Stomach smooth muscle (tissue), 2 donors: ENCODE measurements around the gene GFI1B.

Source experiments
- H3K27ac ChIP-seq: one replicate; pipeline ENCODE4 v1.7.0; 2013; ENCODE audit warnings: mild to moderate bottlenecking, low read length, inconsistent platforms
- H3K27me3 ChIP-seq, 2 donors: one replicate each; pipeline ENCODE4 v1.7.0; 2013; ENCODE audit warnings: low read length in 2 of 2; ENCODE audit not compliant: insufficient read depth in 2 of 2, control insufficient read depth in 1 of 2
- H3K36me3 ChIP-seq, 2 donors: one replicate each; pipeline ENCODE4 v1.7.0; 2013; ENCODE audit warnings: low read length in 2 of 2; ENCODE audit not compliant: control insufficient read depth in 2 of 2, insufficient read depth in 2 of 2
- H3K4me1 ChIP-seq: one replicate; pipeline ENCODE4 v1.7.0; 2013; ENCODE audit warnings: low read length; ENCODE audit not compliant: control insufficient read depth, insufficient read depth
- H3K4me3 ChIP-seq, 2 donors: one replicate each; pipeline ENCODE4 v1.7.0; 2013; ENCODE audit warnings: low read length in 2 of 2
- H3K9ac ChIP-seq, 2 donors: one replicate each; pipeline ENCODE4 v1.7.0; 2013; ENCODE audit warnings: low read length in 2 of 2, mild to moderate bottlenecking in 1 of 2
- H3K9me3 ChIP-seq, 2 donors: one replicate each; pipeline ENCODE4 v1.7.0; 2013; ENCODE audit warnings: low read length in 2 of 2; ENCODE audit not compliant: control insufficient read depth in 2 of 2
- donor health status: healthy.
- donor health status: Pancreatic carcinoma.

Gene GFI1B

GRCh38 chr9:132969783-132970182 lies 8.7 kb upstream of the GFI1B start:
- no peak overlapping the region for H3K9ac ChIP-seq
- no peaks in the 10 kb centered on the region for H3K36me3 ChIP-seq
- H3K4me1 ChIP-seq: peaks cover 5% of the 10 kb centered on the region

GRCh38 chr9:132970324-132971062 lies 8.0 kb upstream of the GFI1B start:
- no peak overlapping the region for H3K9ac ChIP-seq
- H3K36me3 ChIP-seq: no peaks in the 10 kb centered on the region
- H3K4me3 ChIP-seq: no peak overlapping the region
- H3K9me3 ChIP-seq: no peaks in the 10 kb centered on the region
- H3K27me3 ChIP-seq: peaks cover 13 to 22% of the 10 kb centered on the region in 2 donors
- no peak overlapping the region for H3K27ac ChIP-seq
- H3K4me1 ChIP-seq: peaks cover 5% of the 10 kb centered on the region

More at GRCh38 chr9:132969783-132970182, 8.7 kb upstream of the GFI1B start:
- Histone ChIP-seq H3K27me3 (peaks cover 13 to 21% of the 10 kb centered on the region in 2 donors), H3K9me3 (no peaks in the 10 kb centered on the region), H3K27ac (no peak overlapping the region), H3K4me3 (no peak overlapping the region)

DNA sequence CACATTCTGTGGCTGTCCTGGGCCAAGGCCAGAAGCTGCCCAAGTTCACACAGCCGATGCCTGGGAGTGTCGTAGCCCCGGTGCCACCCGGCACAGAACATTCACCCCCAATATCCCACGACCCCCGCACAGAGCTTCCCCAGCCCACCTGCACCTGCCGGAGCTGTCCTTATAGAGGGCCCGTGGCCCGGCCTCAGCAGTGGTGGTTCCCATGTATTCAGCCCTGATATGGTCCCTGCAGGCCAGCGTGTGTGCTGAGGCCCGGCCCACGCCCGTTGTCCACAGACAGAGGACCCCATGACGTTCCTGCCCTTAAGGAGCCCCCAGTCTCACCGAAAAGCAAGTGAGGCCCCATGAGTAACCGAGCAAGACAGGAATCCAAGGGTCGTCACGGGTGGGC lies 5.3 kb upstream of the GFI1B start:
- H3K27ac ChIP-seq: no peak overlapping the region
- H3K9me3 ChIP-seq: no peaks in the 10 kb centered on the region
- H3K9ac ChIP-seq: no peak overlapping the region
- H3K4me3 ChIP-seq: no peak overlapping the region
- peaks cover 5% of the 10 kb centered on the region for H3K4me1 ChIP-seq
- no peaks in the 10 kb centered on the region for H3K36me3 ChIP-seq
- H3K27me3 ChIP-seq: peaks cover 13 to 26% of the 10 kb centered on the region in 2 donors

GRCh38 chr9:132973713-132974112 lies 4.8 kb upstream of the GFI1B start:
- Histone ChIP-seq H3K27me3 (peaks cover 18 to 29% of the 10 kb centered on the region in 2 donors), H3K4me1 (peaks cover 5% of the 10 kb centered on the region)

DNA sequence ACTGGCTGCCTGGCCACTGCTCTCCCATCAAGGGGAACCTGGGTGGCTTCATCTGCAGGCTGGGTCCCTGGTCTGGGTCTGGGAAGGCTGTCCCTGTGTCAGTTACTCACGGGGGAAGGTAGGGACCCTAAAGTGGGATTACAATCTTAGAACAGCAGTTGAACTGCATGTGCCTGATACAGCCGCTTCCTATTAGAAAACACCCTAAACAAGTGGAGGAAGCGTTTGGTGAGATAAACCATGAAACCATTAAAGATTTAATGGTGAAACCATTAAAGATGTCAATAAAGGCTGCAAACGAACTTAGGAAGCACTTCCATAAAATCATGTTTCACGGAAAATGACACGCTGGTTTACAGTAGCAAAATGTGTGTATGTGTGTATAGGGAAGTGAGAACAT lies 2.5 kb upstream of the GFI1B start:
- peaks cover 24 to 25% of the 10 kb centered on the region in 2 donors for H3K27me3 ChIP-seq
- H3K9me3 ChIP-seq: no peaks in the 10 kb centered on the region
- H3K9ac ChIP-seq: no peak overlapping the region
- H3K4me3 ChIP-seq: no peak overlapping the region
- no peaks in the 10 kb centered on the region for H3K36me3 ChIP-seq
- H3K27ac ChIP-seq: no peak overlapping the region
- H3K4me1 ChIP-seq: peaks cover 5% of the 10 kb centered on the region

More at GRCh38 chr9:132973713-132974112, 4.8 kb upstream of the GFI1B start:
- no peak overlapping the region for H3K27ac ChIP-seq
- no peak overlapping the region for H3K9ac ChIP-seq
- no peak overlapping the region for H3K4me3 ChIP-seq
- no peaks in the 10 kb centered on the region for H3K9me3 ChIP-seq
- H3K36me3 ChIP-seq: no peaks in the 10 kb centered on the region

DNA sequence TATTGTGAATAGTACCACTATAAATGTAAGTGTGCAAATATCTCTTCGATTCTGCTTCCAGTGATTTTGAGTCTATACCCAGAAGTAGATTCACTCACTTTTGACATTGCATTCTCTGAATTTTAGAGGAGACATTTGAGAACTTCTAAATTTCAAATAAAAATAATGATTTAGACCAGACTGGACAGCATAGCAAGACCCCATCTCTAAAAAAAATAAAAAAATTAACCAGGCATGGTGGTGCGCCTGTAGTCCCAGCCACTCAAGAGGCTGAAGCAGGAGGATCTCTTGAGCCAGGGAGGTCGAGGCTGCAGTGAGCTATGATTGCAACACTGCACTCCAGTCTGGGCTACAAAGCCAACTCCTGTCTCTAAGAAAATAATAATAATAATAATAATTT lies 1.9 kb upstream of the GFI1B start:
- H3K9ac ChIP-seq: no peak overlapping the region
- no peaks in the 10 kb centered on the region for H3K9me3 ChIP-seq
- peaks cover 5% of the 10 kb centered on the region for H3K4me1 ChIP-seq
- no peaks in the 10 kb centered on the region for H3K36me3 ChIP-seq
- H3K27ac ChIP-seq: no peak overlapping the region
- peaks cover 24 to 25% of the 10 kb centered on the region in 2 donors for H3K27me3 ChIP-seq
- H3K4me3 ChIP-seq: no peak overlapping the region

GRCh38 chr9:132978112-132978450 lies 413 bp upstream of the GFI1B start:
- no peaks in the 10 kb centered on the region for H3K4me1 ChIP-seq
- no peak overlapping the region for H3K4me3 ChIP-seq
- H3K9ac ChIP-seq: no peak overlapping the region
- H3K9me3 ChIP-seq: no peaks in the 10 kb centered on the region
- H3K27me3 ChIP-seq: peaks cover 24 to 25% of the 10 kb centered on the region in 2 donors
- no peaks in the 10 kb centered on the region for H3K36me3 ChIP-seq
- no peak overlapping the region for H3K27ac ChIP-seq

DNA sequence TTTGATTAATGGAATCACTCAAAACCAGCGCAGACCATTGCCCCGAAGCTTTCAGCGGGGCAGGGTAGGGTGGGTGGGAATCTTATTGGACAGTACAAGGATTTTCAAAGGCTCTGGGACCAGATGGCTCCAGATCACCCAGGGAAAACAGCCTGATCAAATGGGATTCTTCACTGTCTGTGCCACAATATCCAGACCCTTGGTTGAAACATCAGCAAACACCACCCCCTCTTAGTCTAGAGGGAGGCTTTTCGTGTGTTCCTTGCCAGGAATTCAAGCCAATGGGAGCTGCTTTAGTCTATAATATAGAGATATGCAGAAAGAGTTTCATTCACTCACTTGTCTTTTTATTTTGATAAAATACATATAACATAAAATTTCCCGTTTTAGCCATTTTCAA lies 1.7 kb downstream of the GFI1B start:
- Histone ChIP-seq H3K4me1 (no peaks in the 10 kb centered on the region), H3K27ac (no peak overlapping the region), H3K9ac (no peak overlapping the region), H3K36me3 (no peaks in the 10 kb centered on the region), H3K27me3 (peaks cover 20 to 25% of the 10 kb centered on the region in 2 donors), H3K4me3 (no peak overlapping the region), H3K9me3 (no peaks in the 10 kb centered on the region)

GRCh38 chr9:132982458-132982857 lies 4.0 kb downstream of the GFI1B start:
- Histone ChIP-seq H3K9ac (no peak overlapping the region), H3K27me3 (peaks cover 18 to 30% of the 10 kb centered on the region in 2 donors), H3K36me3 (no peaks in the 10 kb centered on the region), H3K27ac (no peak overlapping the region), H3K4me1 (no peaks in the 10 kb centered on the region), H3K9me3 (no peaks in the 10 kb centered on the region), H3K4me3 (no peak overlapping the region)

GRCh38 chr9:132983491-132984201 lies 5.2 kb downstream of the GFI1B start:
- no peaks in the 10 kb centered on the region for H3K4me1 ChIP-seq
- no peaks in the 10 kb centered on the region for H3K9me3 ChIP-seq
- peaks cover 15 to 26% of the 10 kb centered on the region in 2 donors for H3K27me3 ChIP-seq
- H3K36me3 ChIP-seq: no peaks in the 10 kb centered on the region
- H3K27ac ChIP-seq: no peak overlapping the region
- no peak overlapping the region for H3K9ac ChIP-seq
- no peak overlapping the region for H3K4me3 ChIP-seq
